CD4-positive, alpha-beta T cell (primary cell): ENCODE data around the gene NABP1. TPM values are rescaled to one million over a fixed set of nuclear protein-coding genes. Genes with fewer than 3 reads are reported as not detected.

Experiments
- ATAC-seq: fragments of 200-7000 bp; cut with Tn5 transposase; one replicate; pipeline ENCODE4 v1.10.0; 2022; ENCODE audit warnings: mild to moderate bottlenecking; ENCODE audit not compliant: poor library complexity
- CTCF ChIA-PET: fragments of 350-600 bp; sonication (Branson Sonifier 250); formaldehyde crosslinking; loops from one replicate; lab custom pipeline; 2021; ENCODE audit warnings: antibody characterized with exemption, inconsistent platforms; lab: Charles Lee
- POLR2A ChIA-PET: fragments of 350-600 bp; sonication (Branson Sonifier 250); formaldehyde crosslinking; loops from one replicate; lab custom pipeline; 2021; ENCODE audit warnings: antibody characterized with exemption, inconsistent platforms; lab: Charles Lee
- DNase-seq, 14 experiments: peaks; one replicate each; pipeline ENCODE4 v3.0.0-alpha.2; 2013 to 2020; ENCODE audit warnings: mixed read lengths in 2 of 14
- H3K27ac ChIP-seq, 2 donors: one replicate each; pipeline versions ENCODE4 v1.5.1 to v1.7.0; 2013; ENCODE audit warnings: low read length in 2 of 2, low read depth in 1 of 2, mild to moderate bottlenecking in 1 of 2
- H3K27me3 ChIP-seq, 2 experiments: 1 replicate in 1 of 2; 2 replicates in 1 of 2; pipeline versions ENCODE4 v1.6.1 to v1.7.0; 2013; ENCODE audit warnings: low read length in 2 of 2, control low read depth in 1 of 2, mild to moderate bottlenecking in 1 of 2, moderate library complexity in 1 of 2; ENCODE audit not compliant: insufficient read depth in 2 of 2, control insufficient read depth in 1 of 2
- H3K36me3 ChIP-seq: one replicate; pipeline ENCODE4 v1.6.1; 2013; ENCODE audit warnings: low read length, control low read depth; ENCODE audit not compliant: insufficient read depth
- H3K4me1 ChIP-seq: one replicate; pipeline ENCODE4 v1.6.1; 2013; ENCODE audit warnings: low read length, control low read depth; ENCODE audit not compliant: insufficient read depth
- H3K4me3 ChIP-seq: one replicate; pipeline ENCODE4 v1.5.1; 2013; ENCODE audit warnings: mild to moderate bottlenecking, low read length, moderate library complexity
- H3K9me3 ChIP-seq, 2 experiments: 1 replicate in 1 of 2; 2 replicates in 1 of 2; pipeline versions ENCODE4 v1.6.1 to v1.7.0; 2013; ENCODE audit warnings: low read length in 2 of 2, mild to moderate bottlenecking in 2 of 2, control low read depth in 1 of 2, moderate library complexity in 1 of 2; ENCODE audit not compliant: control insufficient read depth in 1 of 2, insufficient read depth in 1 of 2
- H3K27ac Mint-ChIP-seq: one replicate; pipeline ENCODE4 v1.8.0; 2020; ENCODE audit warnings: mixed read lengths
- H3K27me3 Mint-ChIP-seq: one replicate; pipeline ENCODE4 v1.8.0; 2021; ENCODE audit warnings: mixed read lengths
- H3K36me3 Mint-ChIP-seq: one replicate; pipeline ENCODE4 v1.8.0; 2021; ENCODE audit warnings: low read depth, mixed read lengths
- H3K4me1 Mint-ChIP-seq: one replicate; pipeline ENCODE4 v1.8.0; 2021; ENCODE audit warnings: low read depth, mixed read lengths
- H3K4me3 Mint-ChIP-seq: one replicate; pipeline ENCODE4 v1.8.0; 2020; ENCODE audit warnings: mild to moderate bottlenecking, mixed read lengths
- H3K9me3 Mint-ChIP-seq: one replicate; pipeline ENCODE4 v1.8.0; 2020; ENCODE audit warnings: mixed read lengths
- CTCF ChIP-seq: fragments of 200-600 bp; IDR thresholded peaks from one replicate; pipeline ENCODE4 v1.8.0; 2022; ENCODE audit warnings: antibody characterized with exemption, mild to moderate bottlenecking
- intact Hi-C, 2 experiments: fragments of 100-400 bp; cut with DNase I in 1 of 2; cut with micrococcal nuclease in 1 of 2; formaldehyde crosslinking; loops; one replicate each; pipeline versions ENCODE4 v1.15.1 to v1.9.0; 2023 to 2025; cut with DNase I, micrococcal nuclease
- total RNA-seq, 174 experiments: library from RNA in 2 of 174; stranded (reverse) in 2 of 174; gene quantifications; one replicate each; pipeline ENCODE4 v1.2.3 and lab custom pipeline; 2021 to 2026

The NABP1 gene
- total RNA-seq, 2 experiments from 2014 or later = 32.0 to 32.9 TPM

GRCh38 chr2:191719938-191720337 lies 42.0 kb downstream of the NABP1 start:
- no peak for ATAC-seq
- Mint-ChIP-seq H3K36me3 (no peaks in the 10 kb centered on the region), H3K27me3 (no peaks in the 10 kb centered on the region), H3K4me3 (no peak overlapping the region), H3K4me1 (no peaks in the 10 kb centered on the region), H3K9me3 (no peaks in the 10 kb centered on the region), H3K27ac (no peak overlapping the region)
- H3K4me1 ChIP-seq = no peaks in the 10 kb centered on the region
- POLR2A ChIA-PET = no interaction called here
- H3K36me3 ChIP-seq = no peaks in the 10 kb centered on the region
- no peak overlapping the region for H3K4me3 ChIP-seq
- H3K27ac ChIP-seq = no peak overlapping the region
- TF ChIP-seq CTCF = no peak
- no peak for DNase-seq
- CTCF ChIA-PET = no interaction called here
- intact Hi-C loops = no loop called here
- H3K27me3 ChIP-seq = no peaks in the 10 kb centered on the region
- no peaks in the 10 kb centered on the region for H3K9me3 ChIP-seq

GRCh38 chr2:191721331-191721730 lies 43.4 kb downstream of the NABP1 start:
- intact Hi-C loops = no loop called here
- Mint-ChIP-seq H3K4me1 (no peaks in the 10 kb centered on the region), H3K9me3 (no peaks in the 10 kb centered on the region), H3K4me3 (no peak overlapping the region), H3K27ac (no peak overlapping the region), H3K27me3 (no peaks in the 10 kb centered on the region), H3K36me3 (no peaks in the 10 kb centered on the region)
- Histone ChIP-seq H3K27ac (no peak overlapping the region), H3K36me3 (no peaks in the 10 kb centered on the region), H3K4me1 (no peaks in the 10 kb centered on the region), H3K9me3 (no peaks in the 10 kb centered on the region), H3K4me3 (no peak overlapping the region), H3K27me3 (no peaks in the 10 kb centered on the region)
- no peak for TF ChIP-seq CTCF
- POLR2A ChIA-PET = no interaction called here
- DNase-seq (no peak), ATAC-seq (no peak)
- CTCF ChIA-PET = no interaction called here

- no peak for TF ChIP-seq CTCF
- Histone ChIP-seq H3K4me3 (no peak overlapping the region), H3K9me3 (no peaks in the 10 kb centered on the region), H3K27me3 (peaks cover 0 to under 1% of the 10 kb centered on the region in 2 experiments), H3K36me3 (no peaks in the 10 kb centered on the region), H3K27ac (no peak overlapping the region), H3K4me1 (no peaks in the 10 kb centered on the region)
- Mint-ChIP-seq H3K27ac (no peak overlapping the region), H3K36me3 (no peaks in the 10 kb centered on the region), H3K9me3 (no peaks in the 10 kb centered on the region), H3K4me3 (no peak overlapping the region), H3K27me3 (no peaks in the 10 kb centered on the region), H3K4me1 (no peaks in the 10 kb centered on the region)
- no peak for ATAC-seq
- POLR2A ChIA-PET = no interaction called here
- intact Hi-C loops = no loop called here
- CTCF ChIA-PET = no interaction called here
- no peak for DNase-seq
These were observed 46.1 kb downstream of the NABP1 start for GRCh38 chr2:191724015-191724414.
